HUES64 (cell line): ENCODE data around the gene CTBP2.

ENCODE experiments used
- H3K27ac ChIP-seq: 2 replicates; pipeline ENCODE4 v1.7.0; 2013; ENCODE audit warnings: low read depth, low read length, inconsistent platforms
- H3K27me3 ChIP-seq: 2 replicates; pipeline ENCODE4 v1.6.1; 2013; ENCODE audit warnings: mild to moderate bottlenecking, low read length; ENCODE audit not compliant: insufficient read depth
- H3K36me3 ChIP-seq: 2 replicates; pipeline ENCODE4 v1.6.1; 2013; ENCODE audit warnings: mild to moderate bottlenecking, low read length; ENCODE audit not compliant: insufficient read depth
- H3K4me1 ChIP-seq: 2 replicates; pipeline ENCODE4 v1.6.1; 2013; ENCODE audit warnings: mild to moderate bottlenecking, low read length, moderate library complexity; ENCODE audit not compliant: insufficient read depth
- H3K4me3 ChIP-seq: 2 replicates; pipeline ENCODE4 v1.5.1; 2013; ENCODE audit warnings: mild to moderate bottlenecking, low read length, moderate library complexity
- H3K9ac ChIP-seq: 2 replicates; pipeline ENCODE4 v1.6.1; 2013; ENCODE audit warnings: mild to moderate bottlenecking, low read depth, low read length
- H3K9me3 ChIP-seq: 2 replicates; pipeline ENCODE4 v1.6.1; 2013; ENCODE audit warnings: low read depth, low read length; ENCODE audit not compliant: insufficient read depth
- WGBS: fragments of 150-250, 120-280 bp; methylation state at CpG from one replicate; pipeline ENCODE4 v1.1.7; 2013; ENCODE audit warnings: missing lambda C conversion rate; 5-methylcytosine and 5-hydroxymethylcytosine counted together

Gene CTBP2

DNA sequence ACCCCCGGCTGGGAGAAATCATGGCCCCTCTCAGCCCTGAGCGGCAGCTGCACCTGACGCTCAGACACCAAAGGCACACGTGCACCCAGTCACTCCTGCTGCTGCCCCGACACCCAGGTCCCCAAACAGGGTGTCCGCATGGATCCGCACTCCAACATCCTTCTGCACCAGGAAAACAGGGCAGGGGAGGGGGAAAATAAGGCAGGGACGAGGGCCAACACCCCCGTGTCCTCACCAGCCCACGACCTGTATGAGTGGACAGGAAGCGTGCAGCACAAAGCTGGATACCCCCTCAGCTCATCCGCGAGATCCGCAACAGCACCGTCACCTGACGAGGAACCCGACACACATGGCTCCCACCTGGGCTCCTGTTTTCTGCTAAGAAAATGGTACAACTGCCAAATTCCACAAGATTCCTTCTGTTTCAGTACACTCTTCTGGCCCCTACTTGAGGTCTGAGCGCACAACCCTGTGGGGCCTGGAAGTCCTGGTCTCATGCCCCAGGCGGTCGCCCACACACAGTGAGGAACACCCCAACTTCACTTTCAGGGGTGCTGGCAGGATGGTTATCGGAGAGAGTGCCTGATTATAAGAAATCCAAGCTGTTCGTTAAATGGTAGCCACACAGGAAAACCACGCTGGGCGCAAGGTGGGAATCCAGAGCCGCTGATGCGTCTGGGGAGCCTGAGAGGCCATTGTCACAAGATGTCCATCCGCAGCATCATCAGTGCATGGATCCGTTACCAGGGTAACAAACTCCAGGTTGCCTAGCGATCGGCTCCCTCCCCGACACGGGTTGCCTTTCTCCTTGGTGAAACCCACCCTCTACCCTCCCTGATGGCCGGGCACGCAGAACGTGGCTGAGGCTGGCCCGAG is 154.8 kb downstream of the CTBP2 start:
- peaks cover 22% of the 10 kb centered on the region; the same call in 1 of the 2 replicates for H3K4me1 ChIP-seq
- H3K4me3 ChIP-seq, result no peak overlapping the region
- H3K27ac ChIP-seq, result no peak overlapping the region
- no peaks in the 10 kb centered on the region for H3K27me3 ChIP-seq
- WGBS, result 95% methylated on average over 36 of the region's 36 CpGs
- H3K9ac ChIP-seq, result no peak overlapping the region; the same call in 1 of the 2 replicates
- H3K36me3 ChIP-seq, result peaks cover 75% of the 10 kb centered on the region
- no peaks in the 10 kb centered on the region for H3K9me3 ChIP-seq

DNA sequence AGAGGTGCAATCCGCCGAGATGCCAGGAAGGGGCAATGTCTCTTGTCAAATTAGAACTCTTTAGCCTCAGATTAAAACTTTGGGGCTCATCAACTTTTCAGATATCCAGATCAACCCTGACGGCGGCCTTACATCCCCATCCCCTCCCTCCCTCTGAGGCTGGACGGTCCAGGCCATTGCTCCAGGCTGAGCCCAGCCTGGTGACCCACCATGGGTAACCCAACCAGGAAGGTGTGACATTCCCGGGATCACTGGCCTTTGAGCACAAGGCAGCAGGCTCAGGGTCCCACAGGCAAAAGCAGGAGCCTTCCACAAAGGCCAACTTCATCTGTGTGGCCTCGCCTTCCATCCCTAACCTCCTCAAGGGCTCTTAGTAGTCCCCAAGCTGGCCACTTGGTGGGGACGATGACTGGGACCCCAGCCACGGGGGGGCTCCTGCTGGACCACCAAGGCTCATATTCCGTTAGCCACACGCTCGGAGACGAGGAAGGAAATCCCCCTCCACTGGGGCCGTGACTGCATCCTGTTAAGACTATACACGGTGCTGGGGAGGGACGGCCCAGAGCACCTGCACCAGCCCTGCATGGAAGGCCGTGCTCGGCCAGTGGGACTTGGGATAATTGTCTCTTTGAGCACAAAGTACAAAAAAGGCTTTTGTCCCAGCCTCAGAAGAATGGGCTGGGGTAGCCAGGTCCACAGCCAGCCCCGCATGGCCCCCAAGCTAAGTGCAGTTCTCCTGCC is 155.6 kb downstream of the CTBP2 start:
- Histone ChIP-seq H3K9me3 (no peaks in the 10 kb centered on the region), H3K27me3 (no peaks in the 10 kb centered on the region), H3K4me1 (0 out of 2 replicates have a peak, but pooled peaks cover 15% of the 10 kb centered on the region), H3K27ac (peak overlapping the region; percentile 25; the same call in 1 of the 2 replicates), H3K4me3 (no peak overlapping the region), H3K9ac (no peak overlapping the region; the same call in 1 of the 2 replicates), H3K36me3 (peaks cover 83% of the 10 kb centered on the region)
- WGBS, result 91% methylated on average over 19 of the region's 19 CpGs

DNA sequence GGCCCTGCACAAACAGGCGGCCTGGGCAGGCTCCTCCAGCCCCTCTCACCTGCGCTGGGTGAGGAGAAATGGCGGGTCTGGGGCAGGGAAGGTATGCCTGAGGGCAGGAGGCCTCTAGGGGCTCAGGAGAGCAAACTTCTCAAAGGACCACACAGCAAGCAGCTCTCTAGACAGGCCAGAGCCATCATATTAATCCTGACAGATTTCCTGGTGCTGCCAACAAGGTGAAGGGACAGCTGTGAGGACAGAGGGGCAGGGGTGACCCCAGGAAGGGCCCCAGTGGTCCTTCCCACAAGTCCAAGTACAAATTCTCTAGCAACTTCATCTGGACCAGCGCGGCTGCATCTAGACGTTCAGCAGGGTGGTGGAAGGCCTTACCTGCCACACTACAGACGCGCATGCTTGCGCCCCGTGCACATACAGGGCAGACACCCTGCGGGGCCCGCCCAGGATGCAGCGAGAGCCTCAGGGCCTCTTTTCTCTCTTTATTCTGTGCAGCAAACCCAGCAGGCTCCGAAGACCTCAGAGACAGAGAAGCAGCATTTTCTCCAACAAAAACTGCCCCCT is 156.4 kb downstream of the CTBP2 start:
- H3K4me1 ChIP-seq, result 0 out of 2 replicates have a peak, but pooled peaks cover 10% of the 10 kb centered on the region
- H3K4me3 ChIP-seq, result no peak overlapping the region
- peaks cover 90% of the 10 kb centered on the region for H3K36me3 ChIP-seq
- no peak overlapping the region for H3K27ac ChIP-seq
- no peak overlapping the region for H3K9ac ChIP-seq
- WGBS, result 92% methylated on average over 14 of the region's 14 CpGs
- H3K9me3 ChIP-seq, result no peaks in the 10 kb centered on the region
- H3K27me3 ChIP-seq, result no peaks in the 10 kb centered on the region

DNA sequence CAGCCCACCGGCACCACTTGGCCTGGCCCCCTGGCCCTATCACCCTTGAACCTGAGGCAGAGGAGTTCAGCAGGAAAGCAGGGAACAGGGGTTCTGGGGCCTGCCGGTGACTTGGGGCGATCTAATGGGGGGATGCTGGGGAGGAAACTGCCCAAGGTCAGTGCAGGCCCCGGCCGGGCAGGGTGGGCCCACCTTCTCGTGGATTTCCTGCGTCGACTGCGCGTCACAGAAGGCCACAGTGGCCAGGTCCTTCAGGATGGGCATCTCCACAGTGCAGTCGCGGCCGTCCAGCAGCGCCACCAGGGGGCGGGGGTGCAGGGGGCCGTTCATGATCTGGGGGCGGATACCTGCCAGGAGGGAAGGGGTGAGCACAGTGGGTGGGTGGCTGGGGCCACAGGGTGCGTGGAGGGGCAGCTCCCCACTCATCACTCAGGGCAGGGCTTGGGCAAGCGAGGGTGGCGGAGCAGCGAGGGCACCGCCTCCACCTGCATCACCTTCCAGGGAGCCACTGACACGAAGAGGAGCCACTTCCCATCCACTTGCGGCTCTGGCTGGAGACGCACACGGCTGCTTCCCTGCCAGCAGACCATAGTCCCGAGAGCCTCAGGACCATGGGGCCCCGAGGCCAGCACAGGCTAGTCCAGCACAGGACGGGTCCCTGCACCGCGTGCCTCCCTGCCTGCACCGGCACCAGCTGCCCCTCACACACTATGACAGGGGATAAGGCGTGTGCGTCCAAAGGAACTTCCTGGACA is 157.0 kb downstream of the CTBP2 start:
- Histone ChIP-seq H3K27me3 (no peaks in the 10 kb centered on the region), H3K4me3 (no peak overlapping the region), H3K4me1 (0 out of 2 replicates have a peak, but pooled peaks cover 3% of the 10 kb centered on the region), H3K9ac (no peak overlapping the region), H3K36me3 (peaks cover 90% of the 10 kb centered on the region), H3K9me3 (no peaks in the 10 kb centered on the region), H3K27ac (no peak overlapping the region)
- WGBS, result 96% methylated on average over 34 of the region's 34 CpGs

DNA sequence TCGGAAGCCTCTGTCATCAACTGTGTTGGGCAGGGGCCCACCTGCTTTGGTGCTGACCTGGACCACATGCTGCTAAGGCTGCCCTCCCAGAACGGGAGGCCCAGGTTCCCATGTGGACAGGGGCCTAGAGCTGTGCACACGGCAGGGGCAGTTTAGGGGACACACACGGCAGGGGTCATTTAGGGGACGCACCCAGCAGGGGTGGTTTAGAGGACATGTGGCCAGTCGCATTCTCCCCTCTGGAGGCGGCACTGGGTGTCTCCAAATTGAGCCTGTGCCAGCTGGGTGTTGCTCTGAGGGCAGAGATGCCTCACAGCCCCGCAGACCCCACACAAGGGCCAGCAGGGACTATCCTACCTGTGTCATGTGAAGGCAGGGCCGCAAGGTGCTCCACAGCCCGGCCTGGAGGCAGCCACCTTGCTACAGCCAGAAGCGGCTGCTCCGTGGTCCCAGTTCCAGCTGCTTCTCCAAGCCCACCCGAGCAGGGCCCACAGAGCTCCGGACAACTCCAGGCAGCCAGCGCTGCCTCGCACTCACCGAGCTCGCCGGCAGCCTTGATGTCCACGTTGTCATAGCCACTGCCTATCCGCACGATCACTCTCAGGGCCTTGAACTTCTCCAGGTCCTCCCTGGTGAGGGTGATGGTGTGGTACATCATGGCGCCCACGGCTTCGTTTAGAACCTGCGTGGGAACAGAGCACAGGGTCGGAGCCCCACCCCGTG is 157.8 kb downstream of the CTBP2 start:
- Histone ChIP-seq H3K36me3 (peaks cover 93% of the 10 kb centered on the region), H3K27ac (no peak overlapping the region)

DNA sequence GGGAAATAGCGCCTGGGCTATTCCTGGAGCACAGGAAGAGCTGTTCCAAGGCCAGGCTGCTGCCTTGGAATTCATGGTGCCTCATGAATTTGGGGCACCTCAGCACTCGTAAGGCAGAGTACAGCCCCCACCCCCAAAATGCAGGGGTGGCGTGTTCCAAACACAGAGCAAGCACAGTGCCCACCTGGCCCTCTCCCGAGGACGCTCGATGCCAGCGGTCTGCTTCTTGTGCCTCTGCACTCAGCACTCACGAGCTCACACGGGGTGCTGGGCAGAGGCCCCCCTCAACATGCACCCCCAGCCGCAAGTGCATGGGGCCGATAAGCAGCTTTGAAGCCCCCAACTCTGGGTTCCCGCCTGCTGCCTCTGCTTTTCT is 158.3 kb downstream of the CTBP2 start:
- H3K9me3 ChIP-seq, result no peaks in the 10 kb centered on the region
- WGBS, result 87% methylated on average over 12 of the region's 12 CpGs
- 0 out of 2 replicates have a peak, but pooled peaks cover 3% of the 10 kb centered on the region for H3K4me1 ChIP-seq
- H3K27ac ChIP-seq, result no peak overlapping the region
- H3K36me3 ChIP-seq, result peaks cover 94% of the 10 kb centered on the region
- H3K4me3 ChIP-seq, result no peak overlapping the region
- no peaks in the 10 kb centered on the region for H3K27me3 ChIP-seq
- H3K9ac ChIP-seq, result no peak overlapping the region

More for the DNA sequence above, 157.8 kb downstream of the CTBP2 start:
- H3K9ac ChIP-seq, result no peak overlapping the region
- no peak overlapping the region for H3K4me3 ChIP-seq
- no peaks in the 10 kb centered on the region for H3K9me3 ChIP-seq
- no peaks in the 10 kb centered on the region for H3K27me3 ChIP-seq
- WGBS, result 95% methylated on average over 28 of the region's 28 CpGs
- H3K4me1 ChIP-seq, result 0 out of 2 replicates have a peak, but pooled peaks cover 3% of the 10 kb centered on the region

DNA sequence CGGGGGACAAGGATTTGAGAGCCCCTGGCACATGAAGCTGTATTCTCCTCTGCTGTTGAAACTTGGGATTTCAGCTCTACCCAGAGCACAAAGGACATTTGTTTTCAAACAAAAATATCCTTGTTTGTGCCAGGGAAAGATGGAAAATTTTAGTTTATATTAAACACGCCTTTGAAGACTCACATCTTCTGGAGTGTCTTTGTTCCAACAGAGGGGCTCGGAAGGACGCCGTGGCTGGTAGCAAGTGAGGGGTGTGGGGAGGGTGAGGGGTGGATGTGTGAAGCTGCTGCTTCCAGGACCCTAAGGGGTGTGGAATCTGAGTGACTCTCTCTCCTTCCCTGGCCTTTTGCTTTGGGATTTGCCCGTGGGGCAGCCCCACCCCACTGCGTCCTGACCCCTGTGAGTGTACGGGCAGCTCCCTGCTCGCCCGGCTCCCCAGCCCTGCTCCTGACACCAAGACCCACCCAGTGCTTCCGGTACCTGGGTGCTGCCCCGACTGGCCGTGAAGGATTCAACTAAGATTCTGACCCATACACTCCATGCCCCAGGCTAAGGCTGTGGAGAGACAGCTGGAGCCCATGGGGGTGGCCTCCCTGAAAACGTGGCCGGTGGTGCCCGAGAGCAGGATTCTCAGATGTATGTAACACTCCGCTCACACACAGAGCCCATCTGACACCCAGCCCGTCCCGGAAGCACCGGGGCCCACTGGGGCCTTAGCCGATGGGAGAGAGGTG is 158.9 kb downstream of the CTBP2 start:
- 0 out of 2 replicates have a peak, but pooled peaks cover 3% of the 10 kb centered on the region for H3K4me1 ChIP-seq
- H3K4me3 ChIP-seq, result no peak overlapping the region
- H3K9me3 ChIP-seq, result no peaks in the 10 kb centered on the region
- H3K9ac ChIP-seq, result no peak overlapping the region
- H3K27ac ChIP-seq, result 0 out of 2 replicates have a peak overlapping the region, but pooled peaks have one; percentile 35
- H3K27me3 ChIP-seq, result no peaks in the 10 kb centered on the region
- peaks cover 94% of the 10 kb centered on the region for H3K36me3 ChIP-seq
- 92% methylated on average over 21 of the region's 21 CpGs for WGBS

DNA sequence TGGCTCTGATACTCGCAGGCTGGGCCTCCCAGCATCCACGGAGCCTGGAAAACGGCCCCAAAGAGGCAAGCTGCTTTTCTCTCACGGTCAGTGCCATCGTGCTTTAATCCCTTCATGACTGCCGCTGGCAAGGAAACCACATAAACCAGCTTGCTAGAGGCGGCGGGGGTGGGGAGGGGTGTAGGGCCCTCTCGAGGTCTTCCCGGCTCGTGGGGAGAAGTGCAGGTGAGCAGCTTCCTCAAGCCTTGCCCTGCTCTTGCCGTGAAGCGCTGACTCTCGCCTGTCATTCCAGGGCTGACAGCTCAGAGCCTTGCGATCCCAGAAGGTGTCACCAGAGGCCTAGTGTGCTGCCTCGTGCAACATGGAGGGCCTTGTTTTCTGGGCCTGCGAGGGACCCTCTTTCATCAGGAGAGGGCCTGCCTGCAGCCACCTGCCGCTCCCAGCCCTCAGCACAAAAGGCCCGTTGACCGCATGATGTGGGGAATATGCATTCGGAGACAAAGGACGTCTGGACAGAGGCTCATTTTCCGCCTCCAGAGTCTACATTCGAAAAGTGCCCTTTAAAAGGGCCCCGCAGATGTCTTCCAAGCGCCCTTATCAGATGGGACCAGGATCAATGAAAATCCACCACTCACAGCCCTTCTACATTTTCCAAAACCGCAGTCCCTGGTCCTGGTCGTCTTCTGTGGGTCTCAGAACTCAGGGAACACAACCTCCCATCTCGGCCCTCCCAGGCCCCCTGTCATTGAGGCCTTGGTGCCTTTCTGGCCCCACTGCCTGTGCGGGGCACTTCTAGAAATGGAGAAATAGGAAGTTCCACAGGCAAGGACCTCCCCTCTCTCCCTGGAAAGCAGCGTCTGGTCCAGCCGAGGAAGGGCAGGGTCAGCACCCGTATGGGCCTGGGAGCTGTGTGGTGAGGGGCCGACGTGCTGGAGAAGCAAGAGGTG is 159.7 kb downstream of the CTBP2 start:
- Histone ChIP-seq H3K9me3 (no peaks in the 10 kb centered on the region), H3K4me1 (0 out of 2 replicates have a peak, but pooled peaks cover 3% of the 10 kb centered on the region), H3K36me3 (peaks cover 95% of the 10 kb centered on the region), H3K4me3 (no peak overlapping the region), H3K9ac (no peak overlapping the region), H3K27me3 (no peaks in the 10 kb centered on the region), H3K27ac (0 out of 2 replicates have a peak overlapping the region, but pooled peaks have one; percentile 35)
- 92% methylated on average over 35 of the region's 35 CpGs for WGBS
